Mesenteric fat pad (tissue), 1 donor: ENCODE results near the gene GPRASP1. TPM values are rescaled to one million over a fixed set of nuclear protein-coding genes. Genes with fewer than 3 reads are reported as not detected.

Experiments
- total RNA-seq: library from RNA; stranded (reverse); fragmentation: NEBNext Ultra II Directional; extraction: Animal tissue kit (Norgen Biotek cat#: 25700); gene quantifications from one replicate; pipeline ENCODE4 v1.2.1, GENCODE V29; 2021
- donor health status: DM: yes; HTN: yes; CAD: no.

The GPRASP1 gene
- total RNA-seq, 1 donor from 2014 or later = 4.0 TPM

Other genes starting within 250 kb of the GPRASP1 start
- not detected for gene NXF2B, start 211.5 kb upstream of the GPRASP1 start, total RNA-seq
- gene TCP11X2, start 179.7 kb upstream of the GPRASP1 start, total RNA-seq = not detected
- gene TMSB15A, start 134.7 kb upstream of the GPRASP1 start, total RNA-seq = not detected
- gene ARMCX5, start 52.0 kb upstream of the GPRASP1 start, total RNA-seq = 6.7 TPM
- gene GPRASP2, start 61.0 kb downstream of the GPRASP1 start, total RNA-seq = 5.5 TPM
- gene GPRASP3, start 69.3 kb downstream of the GPRASP1 start, total RNA-seq = 4.6 TPM